Raji (cell line): ENCODE measurements around the gene ARHGAP24.

Experiments used
- POLR2A ChIP-seq: IDR thresholded peaks from 2 replicates; pipeline ENCODE4 v1.6.1; 2011; ENCODE audit warnings: low read depth, low read length, control low read depth; ENCODE audit not compliant: insufficient read depth

The ARHGAP24 gene

GRCh38 chr4:85676050-85676425, 201.1 kb downstream of the ARHGAP24 start:
- no peak for TF ChIP-seq POLR2A

GRCh38 chr4:85676850-85677590, 202.1 kb downstream of the ARHGAP24 start:
- no peak for TF ChIP-seq POLR2A

DNA sequence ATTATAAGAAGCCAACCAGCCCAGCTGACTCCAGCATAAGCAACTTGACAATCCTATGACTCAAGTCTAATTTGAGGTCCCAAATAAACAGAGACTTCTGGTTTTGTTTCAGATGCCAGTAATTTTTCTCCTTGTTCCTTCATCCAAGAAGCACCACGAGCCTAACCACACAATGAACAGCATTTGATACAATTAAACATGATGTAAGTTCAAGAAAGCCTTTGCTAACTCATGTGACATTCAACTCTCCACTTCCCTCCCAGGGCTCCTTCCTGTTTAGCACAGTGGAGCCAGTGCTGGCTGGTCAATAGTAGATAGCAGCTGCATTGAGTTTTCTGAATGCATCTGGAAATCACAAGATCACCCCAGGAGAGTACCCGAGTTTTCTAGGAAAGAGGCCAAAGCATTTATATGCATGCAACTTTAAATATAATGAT, 206.3 kb downstream of the ARHGAP24 start:
- no peak for TF ChIP-seq POLR2A

- TF ChIP-seq POLR2A: no peak
Measured at GRCh38 chr4:85681921-85682320, 207.0 kb downstream of the ARHGAP24 start.

DNA sequence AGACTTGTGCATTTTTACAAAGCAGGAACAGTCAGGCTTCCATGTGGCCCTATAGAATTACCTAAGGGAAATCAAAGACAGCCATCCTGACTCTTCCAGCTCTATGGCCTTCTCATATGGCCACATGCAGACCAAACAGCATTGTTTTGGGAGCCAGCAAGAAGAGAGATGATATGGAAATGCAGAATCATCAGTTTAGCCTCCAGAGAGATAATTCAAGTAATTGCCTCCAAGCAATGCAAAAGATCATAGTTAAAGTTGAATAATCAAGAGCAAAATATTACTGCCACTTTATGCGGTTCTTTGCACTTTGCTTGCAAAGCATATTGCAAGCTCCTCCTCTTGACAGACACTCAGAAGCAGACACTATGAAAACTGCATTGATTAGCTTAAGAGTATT, 207.4 kb downstream of the ARHGAP24 start:
- TF ChIP-seq POLR2A: no peak

DNA sequence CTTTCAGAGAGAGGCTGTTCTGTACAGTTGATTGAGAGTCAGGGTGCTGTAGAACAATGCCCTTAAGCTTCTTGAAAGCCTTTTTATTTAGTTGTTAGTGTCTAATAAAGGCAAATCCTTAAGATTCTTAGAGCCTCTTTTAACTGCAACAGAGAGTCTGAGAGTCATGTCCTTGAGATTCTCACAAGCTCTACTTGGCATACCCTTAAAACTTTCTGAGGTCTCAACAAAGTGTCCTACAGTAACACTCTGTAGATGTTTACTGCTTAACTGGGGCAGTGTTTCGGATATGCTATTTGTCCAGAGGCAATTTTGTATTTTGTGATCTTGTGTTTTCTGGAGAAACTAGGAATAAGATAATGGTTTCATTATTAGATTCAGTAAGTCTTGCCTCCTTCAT, 209.7 kb downstream of the ARHGAP24 start:
- no peak for TF ChIP-seq POLR2A

DNA sequence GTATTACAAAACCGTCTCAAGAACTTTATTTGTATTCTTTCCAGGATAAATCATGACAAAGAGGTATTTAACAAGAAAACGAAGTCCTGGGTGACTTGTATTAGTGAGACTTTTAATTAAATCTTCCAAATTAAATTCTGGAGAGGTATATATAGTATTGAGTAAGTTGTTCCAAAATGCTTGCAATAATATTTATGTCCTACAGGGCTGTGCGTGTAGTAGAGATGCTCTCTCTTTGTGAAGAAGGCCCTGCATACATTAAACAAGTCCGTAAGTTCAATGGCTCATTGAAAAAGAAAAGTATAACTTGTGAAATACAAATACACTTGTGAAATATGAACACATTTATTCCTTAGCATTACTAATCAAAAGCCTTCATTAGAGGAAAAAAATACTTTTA, 211.4 kb downstream of the ARHGAP24 start:
- no peak for TF ChIP-seq POLR2A

- TF ChIP-seq POLR2A: no peak
Measured at GRCh38 chr4:85688055-85688740, 213.2 kb downstream of the ARHGAP24 start.

- no peak for TF ChIP-seq POLR2A
Measured at GRCh38 chr4:85696661-85697060, 221.7 kb downstream of the ARHGAP24 start.

GRCh38 chr4:85697854-85698253, 222.9 kb downstream of the ARHGAP24 start:
- TF ChIP-seq POLR2A: no peak

DNA sequence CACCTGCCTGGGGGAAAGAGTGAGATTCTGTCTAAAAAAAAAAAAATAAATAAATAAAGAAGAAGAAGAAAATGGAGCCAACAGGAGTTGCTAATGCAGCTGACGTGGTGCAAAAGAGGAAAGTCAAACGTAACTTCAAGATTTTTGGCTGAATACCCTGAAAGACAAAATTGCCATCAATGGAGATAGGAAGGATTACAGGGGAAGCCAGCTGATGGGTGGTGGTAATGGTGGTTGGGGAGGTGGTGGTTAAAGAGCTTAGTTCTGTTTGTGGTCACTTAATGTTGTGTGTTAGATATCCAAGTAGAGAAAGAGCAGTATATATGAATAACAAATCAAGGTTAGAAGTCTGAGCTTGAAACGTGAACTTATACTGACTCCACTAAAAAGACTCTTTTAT, 225.4 kb downstream of the ARHGAP24 start:
- TF ChIP-seq POLR2A: no peak

- no peak for TF ChIP-seq POLR2A
Measured at GRCh38 chr4:85701861-85702321, 226.9 kb downstream of the ARHGAP24 start.

- TF ChIP-seq POLR2A: no peak
Measured at GRCh38 chr4:85703096-85703495, 228.1 kb downstream of the ARHGAP24 start.

DNA sequence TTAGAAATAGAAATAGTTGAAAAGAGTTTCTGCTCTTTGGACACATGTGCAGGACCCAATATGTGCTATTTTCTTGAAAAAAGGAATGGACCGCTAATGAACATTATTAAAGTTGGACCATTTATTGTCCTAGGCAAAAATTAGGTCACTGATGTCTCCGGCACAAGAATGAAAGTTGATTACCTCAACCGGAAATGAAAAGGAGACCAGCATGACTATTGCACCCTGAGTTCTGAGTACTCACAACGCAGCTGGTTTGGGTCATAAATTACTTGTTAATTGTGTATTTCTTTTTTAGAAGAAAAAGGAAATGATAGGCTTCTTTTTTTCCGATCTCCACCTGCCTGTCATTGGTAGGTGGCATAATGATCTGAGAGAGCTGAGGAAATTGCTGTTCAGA, 232.7 kb downstream of the ARHGAP24 start:
- TF ChIP-seq POLR2A: no peak

GRCh38 chr4:85708468-85708867, 233.5 kb downstream of the ARHGAP24 start:
- no peak for TF ChIP-seq POLR2A

- TF ChIP-seq POLR2A: no peak
Measured at GRCh38 chr4:85713005-85713404, 238.1 kb downstream of the ARHGAP24 start.

DNA sequence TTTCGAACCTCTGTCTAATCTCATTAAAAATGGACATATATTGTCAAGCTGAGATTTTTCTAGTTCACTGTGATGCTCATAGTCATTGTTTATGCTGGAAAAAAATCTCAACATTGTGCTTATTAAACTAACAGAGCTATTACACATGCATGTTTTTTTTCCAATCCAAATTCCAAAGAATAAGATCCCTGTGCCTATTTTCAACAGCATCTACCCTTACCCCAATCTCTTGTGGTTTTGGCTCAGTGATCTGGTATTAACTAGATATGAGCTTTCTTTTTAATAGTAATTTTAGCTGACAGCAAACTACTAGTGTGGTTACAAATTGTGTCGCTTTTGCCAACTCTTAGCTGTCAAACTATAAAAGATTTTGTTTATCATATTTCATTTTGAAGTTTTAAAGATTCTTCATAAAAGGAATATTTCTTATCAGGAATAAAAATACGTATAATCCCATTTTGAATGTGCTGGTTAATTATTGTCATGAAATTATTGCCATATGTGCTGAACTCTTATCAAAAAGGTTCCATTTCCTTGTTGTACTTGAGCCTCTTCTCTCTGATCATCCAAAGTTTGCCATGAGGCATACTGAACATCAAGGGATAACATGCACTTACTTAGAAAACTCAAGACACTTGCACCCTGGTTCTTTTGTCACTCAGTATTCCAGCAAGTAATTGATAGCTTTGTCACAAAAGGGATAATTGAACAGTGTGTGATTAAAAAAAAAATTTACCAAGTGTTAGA, 241.2 kb downstream of the ARHGAP24 start:
- TF ChIP-seq POLR2A: no peak

- TF ChIP-seq POLR2A: no peak
Measured at GRCh38 chr4:85717351-85717750, 242.4 kb downstream of the ARHGAP24 start.
